HEK293 (cell line): Measurements from ENCODE around the gene SERINC5.

ENCODE experiments used
- CTCF ChIA-PET: fragments of 350-600 bp; formaldehyde crosslinking; extraction: SDS; loops from one replicate; lab custom pipeline; 2021; ENCODE audit warnings: antibody characterized with exemption; lab: Yijun Ruan, JAX
- POLR2A ChIA-PET: fragments of 300-600 bp; formaldehyde crosslinking; extraction: SDS; loops from one replicate; lab custom pipeline; 2020; ENCODE audit warnings: antibody characterized with exemption, inconsistent platforms; lab: Yijun Ruan, JAX
- H3K27ac ChIP-seq: fragments of 200-500 bp; sonication (Bioruptor generic); 2 replicates; pipeline ENCODE4 v1.5.1; 2014; ENCODE audit warnings: low read depth, low read length, control low read depth, inconsistent platforms; ENCODE audit errors: extremely low read depth
- H3K36me3 ChIP-seq, 2 experiments: fragments of 200-500 bp in 1 of 2; sonication (Bioruptor generic) in 1 of 2; 1 replicate in 1 of 2; 2 replicates in 1 of 2; pipeline ENCODE4 v1.5.1; 2014 to 2017; ENCODE audit warnings: inconsistent platforms in 2 of 2, low read length in 2 of 2; ENCODE audit not compliant: control insufficient read depth in 2 of 2, insufficient read depth in 1 of 2
- H3K4me1 ChIP-seq: fragments of 200-500 bp; sonication (Bioruptor generic); 2 replicates; pipeline ENCODE4 v1.5.1; 2014; ENCODE audit warnings: mild to moderate bottlenecking, low read length, inconsistent platforms; ENCODE audit not compliant: control insufficient read depth, insufficient read depth
- H3K4me3 ChIP-seq: 2 replicates; pipeline ENCODE4 v1.5.1; 2011; ENCODE audit warnings: low read depth, mild to moderate bottlenecking, control low read depth, low read length, moderate library complexity
- H3K9me3 ChIP-seq: fragments of 200-500 bp; sonication (Bioruptor generic); 2 replicates; pipeline ENCODE4 v1.5.1; 2014; ENCODE audit warnings: low read depth, low read length, inconsistent platforms; ENCODE audit not compliant: control insufficient read depth, insufficient read depth
- KLF7 ChIP-seq: fragments of 450-650 bp; formaldehyde crosslinking; IDR thresholded peaks from 2 replicates; pipeline ENCODE4 v1.5.1; 2016; ENCODE audit warnings: missing biosample characterization, missing genetic modification characterization, borderline replicate concordance
- PRDM2 ChIP-seq: fragments of 450-650 bp; formaldehyde crosslinking; IDR thresholded peaks from 2 replicates; pipeline ENCODE4 v1.5.1; 2016; ENCODE audit warnings: missing biosample characterization, missing genetic modification characterization, borderline replicate concordance
- ZBTB26 ChIP-seq: fragments of 450-650 bp; formaldehyde crosslinking; optimal IDR thresholded peaks from 2 replicates; pipeline ENCODE3; 2016; ENCODE audit warnings: missing biosample characterization, mild to moderate bottlenecking, missing genetic modification characterization
- ZNF112 ChIP-seq: fragments of 450-650 bp; formaldehyde crosslinking; IDR thresholded peaks from 2 replicates; pipeline ENCODE4 v1.5.0; 2017; ENCODE audit warnings: missing biosample characterization, missing genetic modification characterization
- ZNF23 ChIP-seq: fragments of 450-650 bp; formaldehyde crosslinking; IDR thresholded peaks from 2 replicates; pipeline ENCODE4 v1.5.1; 2016; ENCODE audit warnings: missing biosample characterization, missing genetic modification characterization, borderline replicate concordance
- ZNF354C ChIP-seq: fragments of 450-650 bp; formaldehyde crosslinking; IDR thresholded peaks from 2 replicates; pipeline ENCODE4 v1.5.1; 2016; ENCODE audit warnings: missing biosample characterization, missing genetic modification characterization, low read depth, borderline replicate concordance
- ZNF529 ChIP-seq: fragments of 450-650 bp; formaldehyde crosslinking; IDR thresholded peaks from 2 replicates; pipeline ENCODE4 v1.5.1; 2017; ENCODE audit warnings: missing genetic modification characterization, missing biosample characterization; ENCODE audit not compliant: insufficient replicate concordance
- ZNF623 ChIP-seq: fragments of 450-650 bp; formaldehyde crosslinking; IDR thresholded peaks from 2 replicates; pipeline ENCODE4 v1.5.1; 2016; ENCODE audit warnings: missing biosample characterization, missing genetic modification characterization
- ZNF660 ChIP-seq: fragments of 450-650 bp; IDR thresholded peaks from 2 replicates; pipeline ENCODE4 v1.5.1; 2018; ENCODE audit warnings: missing biosample characterization, mild to moderate bottlenecking, missing genetic modification characterization
- ZNF768 ChIP-seq: fragments of 450-650 bp; formaldehyde crosslinking; IDR thresholded peaks from 2 replicates; pipeline ENCODE4 v1.5.1; 2018; ENCODE audit warnings: missing biosample characterization, mild to moderate bottlenecking, missing genetic modification characterization
- ZSCAN16 ChIP-seq: fragments of 450-650 bp; formaldehyde crosslinking; IDR thresholded peaks from 2 replicates; pipeline ENCODE4 v1.5.1; 2016; ENCODE audit warnings: missing biosample characterization, missing genetic modification characterization

Gene SERINC5

GRCh38 chr5:80101993-80102392, 153.9 kb downstream of the SERINC5 start:
- TF ChIP-seq ZNF660: no peak
- no peak for TF ChIP-seq PRDM2 (tag by site-specific recombination)
- no peak for TF ChIP-seq ZBTB26
- no peak for TF ChIP-seq ZNF623 (tag by site-specific recombination)
- no peak for TF ChIP-seq ZNF112
- no peak for TF ChIP-seq KLF7 (tag by site-specific recombination)
- Histone ChIP-seq H3K27ac (no peak overlapping the region), H3K4me3 (no peak overlapping the region), H3K9me3 (no peaks in the 10 kb centered on the region), H3K4me1 (no peaks in the 10 kb centered on the region), H3K36me3 (no peaks in the 10 kb centered on the region)
- CTCF ChIA-PET: interaction anchor here (2.9 kb wide), 1 partner anchor 11 kb away, joined by 20 read pairs; no protein-coding TSS in a partner anchor
- POLR2A ChIA-PET: no interaction called here

- TF ChIP-seq ZNF660 (no peak), ZNF768 (tag by site-specific recombination) (no peak), ZNF354C (no peak)
- no peaks in the 10 kb centered on the region for H3K9me3 ChIP-seq
- H3K36me3 ChIP-seq: no peaks in the 10 kb centered on the region
- POLR2A ChIA-PET: interaction anchor here (0.6 kb wide), 1 partner anchor 95 kb away, joined by 4 read pairs; no protein-coding TSS in a partner anchor
- peaks cover 5% of the 10 kb centered on the region; the same call in 1 of the 2 replicates for H3K4me1 ChIP-seq
- H3K27ac ChIP-seq: no peak overlapping the region
- no peak overlapping the region for H3K4me3 ChIP-seq
- CTCF ChIA-PET: interaction anchor here (0.7 to 9.5 kb wide), 4 partner anchors 12 to 846 kb away, joined by 3 to 121 read pairs (median 4); no protein-coding TSS in a partner anchor
Measured at GRCh38 chr5:80097451-80097850, 158.4 kb downstream of the SERINC5 start.

- Histone ChIP-seq H3K36me3 (no peaks in the 10 kb centered on the region), H3K9me3 (no peaks in the 10 kb centered on the region), H3K4me3 (no peak overlapping the region), H3K27ac (peak overlapping the region; percentile 40; the same call in 1 of the 2 replicates), H3K4me1 (peaks cover 5% of the 10 kb centered on the region; the same call in 1 of the 2 replicates)
- ChIA-PET POLR2A (no interaction called here), CTCF (interaction anchor here (0.5 to 9.5 kb wide), 3 partner anchors 11 to 561 kb away, joined by 3 to 121 read pairs (median 10); no protein-coding TSS in a partner anchor)
- TF ChIP-seq ZSCAN16 (tag by site-specific recombination) (no peak), ZNF529 (tag by site-specific recombination) (no peak), ZNF23 (tag by site-specific recombination) (no peak)
Measured at GRCh38 chr5:80094236-80094738, 161.6 kb downstream of the SERINC5 start.
